ENCODE data around the gene PCYT1B.
"Not testable (repeated sequence)": the region's sequence is repeated elsewhere in the genome, so short reads cannot be mapped to it uniquely, and the experiment has no call there.

The PCYT1B gene

DNA sequence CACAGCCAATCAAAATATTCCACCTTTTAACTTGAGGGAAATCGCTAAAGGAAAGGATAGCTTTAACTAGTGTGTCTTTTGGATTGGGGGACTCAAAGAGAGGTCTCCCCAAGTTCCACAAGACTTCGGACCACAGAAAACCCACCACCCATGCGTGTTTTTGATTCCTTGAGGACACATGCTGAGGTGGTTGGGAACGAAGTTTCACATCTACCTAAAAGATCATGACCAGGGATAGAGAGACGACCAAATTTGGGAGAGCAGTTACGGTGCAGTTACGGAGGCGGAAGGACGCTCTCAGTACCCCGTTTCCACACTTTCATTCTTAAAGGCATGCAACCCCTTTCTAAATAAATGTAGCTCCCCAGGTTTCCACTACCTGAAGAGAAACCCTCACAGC is 1.1 kb downstream of the PCYT1B start:
- no peak for DNase-seq (ENCODE audit: low spot score)

DNA sequence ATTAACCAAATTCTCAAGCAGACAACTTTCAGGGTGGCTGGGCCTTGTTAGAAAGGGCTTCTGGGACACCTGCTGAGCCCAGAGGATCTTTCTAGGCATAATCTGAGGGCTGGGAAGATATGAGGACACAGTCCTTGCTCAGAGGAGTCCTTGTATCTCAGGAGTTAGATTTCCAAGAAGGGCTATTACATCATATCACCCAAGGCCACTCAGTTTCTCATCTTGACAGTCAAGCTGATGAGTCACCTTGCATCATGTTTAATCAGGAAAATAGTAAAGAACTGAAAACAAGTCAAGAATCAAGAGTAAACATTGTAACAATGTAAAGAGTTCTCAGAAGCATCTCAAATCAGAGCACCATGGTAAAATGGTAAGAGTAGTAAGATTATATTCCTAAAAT is 4.0 kb downstream of the PCYT1B start:
- no peak for DNase-seq (ENCODE audit: low spot score)

DNA sequence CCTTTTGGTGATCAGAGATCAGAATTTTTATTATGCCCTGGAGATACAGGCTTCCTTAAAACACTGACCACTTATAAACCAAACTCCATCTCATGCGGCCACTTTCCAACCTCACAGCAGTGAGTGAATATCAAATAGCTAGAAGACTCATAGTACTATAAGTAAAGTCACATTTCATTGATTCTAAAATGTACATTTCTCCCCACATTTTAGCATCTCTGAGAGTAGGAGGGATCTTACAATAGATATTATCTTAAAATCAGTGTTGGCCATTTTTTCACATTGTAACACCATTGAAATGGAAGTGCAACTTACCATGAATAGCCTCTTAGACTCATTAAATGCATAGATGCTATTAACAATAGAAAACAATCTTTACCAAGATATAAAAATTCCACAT is 17.4 kb downstream of the PCYT1B start:
- DNase-seq (ENCODE audit: low spot score): no peak

DNA sequence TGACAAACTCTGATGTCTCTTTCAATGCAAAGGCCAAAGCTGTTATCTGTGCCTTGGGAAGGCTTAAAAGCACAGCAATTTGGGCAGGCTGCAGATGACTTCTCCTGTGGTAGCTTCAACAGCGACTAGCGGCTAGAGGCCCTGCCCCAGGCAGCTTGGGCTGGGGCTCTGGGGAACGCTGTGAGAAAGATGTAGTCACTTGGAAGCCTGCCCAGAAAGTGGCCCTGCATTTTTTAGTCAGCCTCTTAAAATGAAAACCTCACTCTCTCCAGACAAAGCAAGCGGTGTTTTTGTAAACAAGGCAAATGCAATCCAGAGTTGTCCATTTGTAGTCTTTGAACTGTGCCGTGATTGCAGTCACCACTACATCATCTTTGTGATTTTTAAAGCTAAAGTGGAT is 27.5 kb downstream of the PCYT1B start:
- no peak for DNase-seq (ENCODE audit: low spot score)

DNA sequence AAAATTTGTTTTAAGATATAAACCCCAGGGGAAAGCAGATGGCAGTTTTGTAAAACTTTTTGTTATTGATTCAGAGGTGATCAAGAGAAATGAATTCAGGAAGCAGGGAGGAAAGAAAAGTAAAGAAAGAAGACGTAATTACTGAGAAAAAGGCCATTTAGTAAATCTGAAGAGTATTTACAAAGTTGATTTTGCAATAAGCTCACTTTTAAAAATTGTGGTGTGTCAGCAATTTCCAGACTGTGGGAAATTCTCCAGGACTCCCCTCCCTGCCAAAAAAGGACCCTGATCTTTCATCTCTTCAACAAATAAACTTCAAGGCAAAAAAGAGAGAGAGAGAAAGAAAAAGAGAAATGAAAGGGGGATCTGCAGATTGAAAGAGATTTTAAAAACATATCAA is 36.6 kb downstream of the PCYT1B start:
- no peak for DNase-seq (ENCODE audit: low spot score)

DNA sequence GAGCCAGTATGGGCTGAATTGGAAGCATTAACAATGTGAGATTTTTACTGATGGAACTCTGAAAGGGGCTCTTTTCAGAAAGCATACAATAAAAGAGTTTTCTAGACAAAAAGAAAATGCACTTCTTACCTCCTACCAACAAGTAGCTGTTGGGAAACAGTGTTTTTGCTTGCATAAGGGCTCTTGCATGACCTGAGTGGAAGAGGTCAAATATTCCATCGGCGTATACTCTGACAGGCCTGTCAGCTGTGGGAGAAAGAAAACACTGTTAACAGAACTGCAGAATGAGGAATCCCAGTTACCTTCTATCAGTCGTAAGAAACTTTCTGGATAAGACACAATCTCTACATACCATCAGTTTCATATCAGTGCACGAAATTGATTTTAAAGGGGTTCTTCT is 39.5 kb downstream of the PCYT1B start:
- DNase-seq (ENCODE audit: low spot score): no peak

DNA sequence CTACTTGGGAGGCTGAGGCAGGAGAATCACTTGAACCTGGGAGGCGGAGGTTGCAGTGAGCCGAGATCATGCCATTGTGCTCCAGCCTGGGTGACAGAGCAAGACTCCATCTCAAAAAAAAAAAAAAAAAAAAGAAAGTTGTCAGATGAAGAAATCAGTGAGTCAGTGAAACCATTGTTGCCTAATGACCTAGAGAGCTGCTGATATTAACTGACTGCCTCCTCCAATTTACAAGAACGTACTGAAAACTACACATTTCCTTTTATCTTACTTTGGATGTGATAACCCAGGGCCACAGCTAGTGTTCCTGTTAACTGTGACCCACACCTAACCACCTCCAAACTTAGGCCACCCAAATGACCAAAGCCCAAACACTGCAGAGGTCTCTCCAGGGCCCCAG is 41.2 kb downstream of the PCYT1B start:
- DNase-seq (ENCODE audit: low spot score): not testable (repeated sequence)

DNA sequence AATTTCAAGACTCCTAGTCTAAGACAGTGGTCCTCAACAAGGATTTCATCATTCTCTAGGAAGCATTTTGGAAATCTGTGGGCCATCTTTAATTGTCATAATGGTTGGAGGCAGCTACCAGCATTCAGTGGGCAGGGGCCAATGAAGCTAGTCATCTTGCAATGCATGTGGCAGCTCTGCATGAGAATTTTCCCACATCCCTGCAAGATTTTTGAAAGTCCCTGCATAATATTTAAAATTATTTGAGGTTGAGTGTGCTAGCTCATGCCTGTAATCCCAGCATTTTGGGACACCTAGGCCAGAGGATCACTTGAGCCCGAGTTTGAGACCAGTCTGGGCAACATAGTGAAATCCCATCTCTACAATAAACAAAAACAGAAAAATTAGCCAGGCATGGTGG is 44.0 kb downstream of the PCYT1B start:
- no peak for DNase-seq (ENCODE audit: low spot score)

DNA sequence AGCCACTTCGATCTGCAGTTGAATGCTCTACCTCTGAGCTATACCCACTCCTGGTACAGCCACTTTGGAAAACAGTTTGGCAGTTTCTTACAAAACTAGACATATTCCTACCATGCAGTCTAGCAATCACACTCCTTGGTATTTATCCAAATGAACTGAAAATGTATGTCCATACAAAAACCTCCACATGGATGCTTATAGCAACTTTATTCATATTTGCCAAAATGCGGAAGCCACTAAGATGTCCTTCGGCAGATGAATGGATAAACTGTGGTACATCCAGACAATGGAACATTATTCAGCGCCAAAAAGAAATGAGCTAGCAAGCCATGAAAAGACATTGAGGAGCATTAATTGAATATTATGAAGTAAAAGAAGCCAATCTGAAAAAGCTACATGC is 45.3 kb downstream of the PCYT1B start:
- no peak for DNase-seq (ENCODE audit: low spot score)

DNA sequence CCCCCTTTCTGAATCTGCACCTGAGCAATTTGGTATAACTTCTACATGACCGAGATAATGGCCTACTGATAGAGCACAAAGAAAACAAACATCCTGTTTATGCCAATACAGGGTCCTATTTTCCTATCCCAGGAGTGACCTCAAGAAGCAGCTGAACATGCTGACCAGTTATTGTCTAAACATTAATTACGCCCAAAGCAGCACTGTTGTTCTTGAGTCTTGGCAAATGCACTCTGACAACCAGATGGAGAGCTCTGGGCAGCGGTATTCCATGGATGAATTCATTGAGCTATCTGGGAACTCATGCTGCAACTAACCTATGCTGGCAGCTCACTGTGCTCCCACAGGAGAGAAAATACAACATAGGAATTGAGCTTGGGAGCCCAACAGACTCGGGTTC is 52.6 kb downstream of the PCYT1B start:
- no peak for DNase-seq (ENCODE audit: low spot score)

DNA sequence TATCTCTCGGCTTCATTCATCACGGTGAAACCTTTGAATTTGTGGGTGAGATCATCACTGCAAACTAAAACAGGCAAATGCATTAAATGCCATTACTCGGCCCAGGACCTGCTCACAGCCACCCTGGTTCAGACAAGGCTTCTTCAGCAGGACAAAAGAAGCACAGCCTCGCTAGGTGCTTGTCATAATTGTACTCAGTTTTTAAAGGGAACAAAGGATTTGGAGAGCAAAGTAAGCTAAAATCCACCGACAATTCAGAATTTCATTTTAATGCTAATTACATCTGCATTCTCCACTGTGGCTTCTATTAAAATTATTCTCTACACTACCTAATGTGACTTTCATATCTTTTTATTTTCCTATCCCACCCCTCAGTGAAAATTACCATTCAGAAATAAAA is 57.0 kb downstream of the PCYT1B start:
- no peak for DNase-seq (ENCODE audit: low spot score)

DNA sequence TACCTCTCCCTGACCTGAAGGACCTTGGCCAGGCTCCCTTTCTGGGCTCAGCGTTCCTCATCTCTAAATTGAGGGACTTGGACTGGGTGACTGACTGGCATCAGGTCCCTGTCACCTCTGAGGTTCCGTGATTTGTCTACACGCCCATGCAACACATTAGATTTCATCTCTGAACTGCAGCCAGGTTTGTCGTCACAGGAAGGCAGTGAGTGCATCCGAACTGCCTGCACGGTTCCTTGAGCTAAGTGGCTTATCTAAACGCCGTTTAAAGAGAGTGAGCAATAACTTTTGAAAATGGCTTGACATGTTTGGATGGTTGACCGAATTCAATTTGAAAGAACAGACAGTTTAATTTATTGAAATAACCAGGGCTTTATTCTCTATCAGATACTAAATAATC is 70.1 kb downstream of the PCYT1B start:
- DNase-seq (ENCODE audit: low spot score): no peak

DNA sequence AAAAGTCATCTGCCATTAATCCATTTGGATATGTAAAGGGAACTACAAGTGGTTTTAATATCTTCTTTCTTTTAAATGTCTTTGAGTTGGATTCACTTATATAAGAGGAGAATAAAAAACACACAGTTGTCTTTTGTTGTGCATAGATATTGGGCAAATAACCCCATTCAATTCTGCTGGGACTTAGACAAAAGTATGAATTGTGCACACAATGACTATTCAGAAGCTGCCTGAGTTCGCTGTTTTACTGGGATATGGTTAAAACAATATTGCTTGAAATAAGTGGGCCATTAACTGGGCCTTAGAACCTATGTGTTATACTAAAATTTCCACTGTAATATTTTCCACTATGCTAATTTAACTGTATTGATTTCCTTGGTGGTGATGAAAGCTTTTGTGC is 71.7 kb downstream of the PCYT1B start:
- no peak for DNase-seq (ENCODE audit: low spot score)

DNA sequence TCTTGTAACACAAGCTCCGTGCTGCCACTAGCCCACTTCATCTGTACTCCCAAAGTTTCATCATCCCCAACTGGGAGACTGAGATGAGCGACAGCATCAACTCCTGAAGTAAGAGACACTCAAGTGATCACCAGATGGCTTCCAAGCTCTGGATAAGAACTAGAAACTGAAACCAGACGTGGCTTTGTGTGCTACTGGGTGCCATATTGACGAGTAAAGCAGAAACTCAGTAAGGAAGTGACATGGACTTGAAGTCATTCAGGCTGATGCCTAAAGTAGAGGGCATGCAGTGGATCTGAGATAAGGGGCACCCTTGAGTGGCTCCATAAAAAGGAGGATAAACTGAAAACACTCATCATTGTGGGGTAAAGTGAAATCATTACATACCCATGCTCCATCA is 72.4 kb downstream of the PCYT1B start:
- no peak for DNase-seq (ENCODE audit: low spot score)

DNA sequence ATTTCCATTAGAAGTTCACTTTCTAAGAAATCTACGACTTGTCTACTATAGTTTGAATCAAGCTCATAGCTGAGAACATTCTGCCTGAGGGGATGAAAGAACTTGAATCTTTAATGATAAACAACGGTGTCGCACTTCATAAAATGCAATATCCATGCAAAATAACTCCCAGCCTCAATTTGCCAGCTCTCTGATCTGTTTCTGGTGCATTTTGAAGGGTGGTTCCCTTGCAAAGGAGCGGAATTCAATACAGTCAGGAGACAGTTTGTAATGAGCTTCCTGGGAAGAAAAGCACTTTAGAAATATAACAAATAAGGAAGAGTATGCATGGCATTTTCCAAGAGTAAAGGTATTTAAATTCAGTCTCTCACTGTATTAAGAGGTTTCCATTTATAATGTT is 80.0 kb downstream of the PCYT1B start:
- DNase-seq (ENCODE audit: low spot score): no peak

DNA sequence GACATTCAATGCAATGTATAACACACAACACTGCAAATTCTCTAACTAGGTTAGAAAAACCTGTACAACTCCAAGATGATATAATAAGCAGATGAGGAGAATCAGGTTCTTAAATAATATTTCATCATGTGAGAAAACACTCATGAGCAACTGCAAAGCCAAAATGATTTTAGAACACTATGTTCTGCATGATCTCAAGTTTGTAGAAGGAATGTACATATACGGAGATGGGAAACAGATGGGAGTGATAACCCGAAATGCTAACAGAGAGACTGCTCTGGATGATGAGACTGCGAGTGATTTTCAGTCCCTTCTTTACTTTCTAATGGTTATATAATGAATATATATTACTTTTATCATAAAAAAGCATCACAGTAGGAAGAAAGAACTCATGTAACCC is 80.9 kb downstream of the PCYT1B start:
- DNase-seq (ENCODE audit: low spot score): no peak

DNA sequence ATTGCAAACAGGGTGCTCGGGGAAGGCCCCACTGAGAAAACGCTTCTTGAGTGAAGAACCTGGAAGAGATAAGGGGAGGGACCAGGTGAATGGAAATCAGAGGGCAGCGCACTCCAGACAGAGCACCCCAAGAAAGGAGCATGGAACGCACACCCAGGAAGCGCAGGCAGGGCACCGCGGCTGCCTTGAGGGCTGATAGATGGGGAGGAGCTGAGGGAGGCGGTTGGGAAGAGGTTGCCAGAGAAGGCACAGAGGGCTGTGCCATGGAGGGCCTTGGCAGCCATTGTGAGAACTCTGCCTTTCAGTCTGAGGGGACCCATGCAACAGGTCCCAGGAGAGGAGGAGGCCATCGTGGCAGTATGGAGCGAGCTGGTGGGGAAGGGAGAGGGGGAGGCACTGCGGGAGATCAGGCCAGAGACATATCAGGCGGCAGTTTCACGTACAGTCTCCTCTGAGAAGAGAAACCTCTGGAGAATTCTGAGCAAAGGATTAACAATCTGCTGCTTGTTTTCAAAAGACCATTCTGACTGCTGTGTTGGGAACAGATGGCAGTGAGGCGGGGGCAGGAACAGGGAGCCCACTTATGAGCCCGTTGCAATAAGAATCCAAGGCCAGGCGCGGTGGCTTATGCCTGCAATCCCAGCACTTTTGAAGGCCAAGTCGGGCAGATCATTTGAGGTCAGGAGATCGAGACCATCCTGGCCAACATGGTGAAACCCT is 83.7 kb downstream of the PCYT1B start:
- no peak for DNase-seq (ENCODE audit: low spot score)

DNA sequence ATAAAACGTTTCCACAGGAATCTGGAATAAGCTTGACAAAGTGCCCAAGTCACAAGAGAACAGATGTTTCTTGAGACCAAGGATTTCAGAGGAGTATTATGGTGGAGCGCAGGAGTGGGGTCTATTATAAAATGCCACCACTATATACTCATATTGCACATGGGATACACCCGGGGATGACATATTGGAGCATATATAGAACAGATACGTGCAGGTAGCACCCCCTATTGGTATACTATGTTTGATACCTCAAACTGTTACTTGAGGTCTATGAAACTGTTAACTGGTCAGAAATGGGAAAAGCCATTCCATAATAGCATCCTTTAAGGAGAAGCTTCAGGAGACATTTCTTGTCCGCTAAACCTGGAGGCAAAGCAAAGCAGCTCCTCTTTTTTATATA is 86.0 kb downstream of the PCYT1B start:
- DNase-seq (ENCODE audit: low spot score): no peak

DNA sequence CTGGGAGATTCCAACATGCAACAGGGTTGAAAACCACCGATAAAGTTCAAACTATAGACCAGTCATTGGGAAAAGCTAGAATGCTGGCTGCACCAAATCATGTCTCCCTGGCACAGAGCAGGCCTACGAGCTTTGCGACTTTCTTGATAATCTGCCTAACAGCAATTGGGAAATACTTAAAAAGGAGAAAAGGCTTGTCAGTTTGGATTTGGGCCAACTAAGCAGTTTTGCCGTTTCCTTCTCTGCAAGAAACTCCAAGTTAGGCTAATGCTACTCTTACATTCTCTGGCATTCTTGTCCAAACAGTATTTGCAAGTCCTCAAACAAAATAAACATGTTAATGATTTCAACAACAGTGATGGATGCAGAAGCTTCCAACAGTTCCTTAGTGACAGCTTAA is 94.1 kb downstream of the PCYT1B start:
- no peak for DNase-seq (ENCODE audit: low spot score)

DNA sequence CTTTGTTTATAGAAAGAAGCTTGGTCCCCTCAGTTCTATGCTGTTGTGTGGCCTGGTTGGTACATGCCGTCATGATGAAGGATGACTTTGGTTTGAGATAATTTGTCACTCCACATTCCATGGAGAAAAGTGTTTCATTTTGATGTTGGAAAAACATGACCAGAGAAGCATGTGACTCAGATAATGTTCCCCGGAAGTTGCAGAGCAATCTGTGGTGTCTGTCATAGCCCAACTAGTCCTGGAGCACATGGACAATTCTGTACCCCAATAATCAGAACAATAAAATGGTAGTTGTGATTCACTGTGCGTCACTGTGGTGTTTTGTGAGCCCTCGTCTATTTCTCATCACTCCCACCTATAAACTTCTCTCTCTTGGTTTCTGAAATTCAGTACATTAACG is 97.0 kb downstream of the PCYT1B start:
- DNase-seq (ENCODE audit: low spot score): no peak

DNA sequence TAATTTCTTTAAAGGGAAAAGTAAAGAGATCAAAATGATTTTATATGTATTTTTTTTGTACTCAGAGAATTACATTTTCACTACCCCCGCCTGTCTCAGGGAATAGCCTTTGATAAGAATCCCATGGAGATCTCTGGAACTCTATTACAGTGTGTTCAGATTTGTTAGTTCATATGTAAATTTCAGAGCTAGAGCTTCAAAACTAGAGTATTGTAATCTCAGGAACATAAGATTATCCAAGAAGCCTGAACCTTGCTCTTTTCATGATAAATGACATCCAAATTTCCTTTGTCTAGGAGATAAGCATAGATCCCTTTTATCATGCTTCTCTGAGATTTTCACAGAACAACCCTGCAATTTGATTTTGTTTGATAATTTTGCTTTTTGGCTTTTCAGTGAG is 99.2 kb downstream of the PCYT1B start:
- DNase-seq (ENCODE audit: low spot score): no peak

DNA sequence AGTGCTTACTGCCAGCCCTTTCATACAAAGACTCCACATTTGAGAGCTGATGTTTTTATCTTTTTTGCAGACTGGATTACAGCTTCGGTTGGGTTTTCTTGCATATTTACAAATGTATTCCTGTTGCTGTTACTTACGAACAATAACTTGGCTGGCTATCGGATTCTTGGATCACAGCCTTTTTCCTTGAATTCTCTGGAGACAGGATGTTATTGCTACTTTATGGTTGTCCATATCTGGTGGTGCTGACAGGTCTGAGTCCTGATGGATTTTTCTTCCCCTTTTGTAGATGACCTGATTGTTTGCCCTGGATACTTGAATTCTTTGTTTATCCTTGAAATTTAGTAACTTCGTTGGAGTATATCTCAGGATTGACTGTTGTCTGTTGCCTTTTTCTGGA is 104.4 kb downstream of the PCYT1B start:
- no peak for DNase-seq (ENCODE audit: low spot score)

DNA sequence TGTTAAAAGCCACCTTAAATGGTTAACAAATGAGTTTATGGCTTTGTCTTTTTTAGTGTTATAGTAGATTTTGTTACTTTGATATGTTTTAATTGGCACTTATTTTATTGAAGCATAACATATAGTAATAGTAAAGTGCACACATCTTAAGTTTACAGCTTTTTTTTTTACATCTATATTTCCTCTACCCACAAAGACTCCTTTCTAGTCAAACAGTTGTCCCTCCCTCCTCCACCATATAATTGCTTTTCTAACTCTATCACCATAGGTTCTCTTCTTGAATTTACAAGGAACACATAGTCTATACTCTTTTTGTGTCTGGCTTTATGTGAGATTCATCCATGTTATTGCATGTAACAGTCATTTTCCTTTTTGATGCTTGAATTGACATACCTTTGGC is 110.6 kb downstream of the PCYT1B start:
- no peak for DNase-seq (ENCODE audit: low spot score)

DNA sequence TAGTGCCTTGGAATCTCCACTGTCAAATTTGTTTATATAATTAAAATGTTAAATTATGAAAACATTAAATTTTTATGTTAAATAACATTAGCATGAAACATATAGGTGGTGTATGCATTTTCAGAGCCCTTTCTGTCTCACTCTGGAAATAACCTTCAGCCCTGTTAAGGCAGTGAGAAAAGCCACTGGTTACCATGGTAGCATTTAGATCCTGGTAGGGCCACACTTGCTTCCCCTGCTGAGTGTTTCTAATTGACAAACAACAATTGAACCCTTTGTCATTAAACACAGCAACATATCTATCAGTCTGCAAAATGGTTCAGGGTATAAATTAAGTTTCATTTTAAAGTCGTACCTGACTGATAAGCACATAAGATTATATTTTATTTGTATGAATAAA is 118.5 kb downstream of the PCYT1B start:
- DNase-seq (ENCODE audit: low spot score): no peak

DNA sequence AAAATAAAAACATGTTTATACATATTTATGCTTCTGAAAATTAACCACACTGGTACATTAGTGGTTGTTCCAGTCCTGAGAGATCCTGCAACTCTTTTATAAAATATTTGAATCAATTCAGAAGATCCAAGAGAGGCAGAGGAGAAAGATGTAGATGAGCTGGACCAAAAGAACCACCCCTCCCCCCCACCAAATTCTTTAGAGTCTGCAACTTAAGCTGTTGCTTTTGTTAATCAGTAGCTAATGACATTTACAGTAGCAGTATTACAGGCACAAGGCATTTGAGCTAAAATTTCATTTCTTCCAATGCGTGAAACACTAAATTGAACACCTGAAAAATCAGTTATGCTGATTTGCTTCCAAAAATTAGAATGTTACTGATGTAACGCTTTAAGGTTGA is 120.5 kb downstream of the PCYT1B start:
- DNase-seq (ENCODE audit: low spot score): no peak

Measured in left forelimb (tissue), 1 donor.